GM19043 (cell line): ENCODE data around the gene SOX13.

ENCODE experiments used
- ATAC-seq: cut with Tn5 transposase; IDR thresholded peaks from one replicate; pipeline ENCODE4 v1.9.1; 2021; ENCODE audit warnings: low read depth; ENCODE audit not compliant: unreplicated experiment

SOX13 gene

GRCh38 chr1:204176049-204176448 lies 103.1 kb downstream of the SOX13 start:
- ATAC-seq = no peak

DNA sequence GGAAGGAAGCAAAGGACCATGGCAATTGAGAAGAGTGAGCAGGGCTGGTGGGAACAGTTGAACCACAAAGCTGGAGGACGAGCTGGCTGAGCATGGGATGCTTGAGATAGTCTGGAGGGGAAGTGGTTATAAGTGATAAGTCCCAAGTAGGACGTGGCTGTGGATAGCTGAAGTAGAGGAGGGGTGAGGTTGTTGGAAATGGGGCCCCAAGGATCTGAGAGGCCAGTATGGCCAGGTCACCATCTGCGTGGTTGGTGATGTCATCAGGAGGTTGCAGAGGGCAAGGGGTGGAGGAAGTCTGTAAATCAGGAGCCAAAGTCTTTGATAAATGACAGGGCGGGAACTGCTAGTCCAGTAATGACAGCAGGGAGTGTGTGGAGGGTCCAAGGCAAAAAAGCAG lies 104.2 kb downstream of the SOX13 start:
- ATAC-seq = no peak
